ENCODE results near the gene ST7. TPM values are rescaled to one million over a fixed set of nuclear protein-coding genes. Genes with fewer than 3 reads are reported as not detected.

Gene ST7
- total and polyA plus RNA-seq, 2 of the 13 experiments (the other 11 are each of a cell fraction or from before 2014, with no cell fraction given) = 17.3 to 23.5 TPM

DNA sequence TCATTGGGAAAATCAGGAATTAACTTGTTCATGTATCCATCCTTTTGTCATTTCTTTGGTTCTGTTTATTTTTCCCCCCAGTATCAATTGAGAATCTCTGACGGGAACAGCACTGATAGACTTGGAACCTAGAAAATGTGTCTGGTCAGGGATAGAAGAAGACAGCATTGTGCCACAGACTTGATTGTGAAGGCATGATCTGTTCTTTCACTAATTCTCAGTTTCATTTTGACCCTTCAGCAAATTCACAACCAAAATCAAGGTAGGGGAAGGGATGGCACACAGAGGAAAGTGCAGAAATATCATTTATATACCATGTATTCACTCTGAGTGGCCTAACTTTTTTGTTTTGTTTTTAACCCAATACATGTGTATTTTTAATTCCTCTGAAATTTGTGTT lies 262.7 kb downstream of the ST7 start:
- no peaks in the 10 kb centered on the region for H3K27me3 ChIP-seq (ENCODE audit: control insufficient read depth in 1 of 2, insufficient read depth in 2 of 2, low read length in 2 of 2)
- H3K4me2 ChIP-seq (ENCODE audit: low read depth, low read length) = no peak overlapping the region
- H3K79me2 ChIP-seq (ENCODE audit: insufficient read depth, low read length) = no peaks in the 10 kb centered on the region
- no peak for DNase-seq (ENCODE audit: low spot score)
- H3K4me3 ChIP-seq (replicated peaks in 1 of 3; ENCODE audit: insufficient read depth in 1 of 3, low read depth in 2 of 3, low read length in 3 of 3) = no peak overlapping the region
- H3K9ac ChIP-seq (ENCODE audit: insufficient read depth, low read depth, low read length) = no peak overlapping the region
- H3K27ac ChIP-seq (ENCODE audit: extremely low read length, insufficient read depth, low read length) = no peak overlapping the region
- FAIRE-seq = no peak
- WGBS (ENCODE audit: low lambda C conversion rate) = 95% methylated on average over 1 of the region's 1 CpG
- ChIA-PET CTCF (ENCODE audit: low intra/inter-chr PET ratio, low total read pairs) (no interaction called here), POLR2A (no interaction called here)
- H3K9me3 ChIP-seq (ENCODE audit: low read length) = no peaks in the 10 kb centered on the region
- H3K4me1 ChIP-seq (ENCODE audit: insufficient read depth, low read length) = no peaks in the 10 kb centered on the region
- no peak for ATAC-seq
- TF ChIP-seq, protein P1, sequence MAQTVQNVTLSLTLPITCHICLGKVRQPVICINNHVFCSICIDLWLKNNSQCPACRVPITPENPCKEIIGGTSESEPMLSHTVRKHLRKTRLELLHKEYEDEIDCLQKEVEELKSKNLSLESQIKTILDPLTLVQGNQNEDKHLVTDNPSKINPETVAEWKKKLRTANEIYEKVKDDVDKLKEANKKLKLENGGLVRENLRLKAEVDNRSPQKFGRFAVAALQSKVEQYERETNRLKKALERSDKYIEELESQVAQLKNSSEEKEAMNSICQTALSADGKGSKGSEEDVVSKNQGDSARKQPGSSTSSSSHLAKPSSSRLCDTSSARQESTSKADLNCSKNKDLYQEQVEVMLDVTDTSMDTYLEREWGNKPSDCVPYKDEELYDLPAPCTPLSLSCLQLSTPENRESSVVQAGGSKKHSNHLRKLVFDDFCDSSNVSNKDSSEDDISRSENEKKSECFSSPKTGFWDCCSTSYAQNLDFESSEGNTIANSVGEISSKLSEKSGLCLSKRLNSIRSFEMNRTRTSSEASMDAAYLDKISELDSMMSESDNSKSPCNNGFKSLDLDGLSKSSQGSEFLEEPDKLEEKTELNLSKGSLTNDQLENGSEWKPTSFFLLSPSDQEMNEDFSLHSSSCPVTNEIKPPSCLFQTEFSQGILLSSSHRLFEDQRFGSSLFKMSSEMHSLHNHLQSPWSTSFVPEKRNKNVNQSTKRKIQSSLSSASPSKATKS (CRISPR knock-in tag; IDR thresholded peaks at IDR 0.05) = no peak
- TF ChIP-seq ZNF264 (CRISPR knock-in tag; IDR thresholded peaks at IDR 0.05) (no peak), ETV6 (CRISPR knock-in tag; conservative IDR thresholded peaks at IDR 0.05) (no peak), HNRNPH1 (optimal IDR thresholded peaks at IDR 0.05; ENCODE audit: low read depth, low read length) (no peak), ZNF451 (CRISPR knock-in tag; IDR thresholded peaks at IDR 0.05) (no peak)
- BruUV-seq (replicated peaks) = no TSS peak
- in situ Hi-C loops (cut with HindIII; ENCODE audit: extremely low pct_ligation_motif_present, low pct_unique_long_range_greater_than_20kb) (no loop called here), intact Hi-C loops (cut with micrococcal nuclease; ENCODE audit: unreplicated experiment) (no loop called here)
- H2AFZ ChIP-seq (ENCODE audit: low read length) = no peak overlapping the region
- peaks cover 2 to 6% of the 10 kb centered on the region in 2 experiments; a peak in 3 of 5 replicates for H3K36me3 ChIP-seq (replicated peaks in 1 of 2; ENCODE audit: control insufficient read depth in 1 of 2, insufficient read depth in 2 of 2, low read length in 2 of 2)
- H4K20me1 ChIP-seq (ENCODE audit: insufficient read depth, low read length) = no peaks in the 10 kb centered on the region

DNA sequence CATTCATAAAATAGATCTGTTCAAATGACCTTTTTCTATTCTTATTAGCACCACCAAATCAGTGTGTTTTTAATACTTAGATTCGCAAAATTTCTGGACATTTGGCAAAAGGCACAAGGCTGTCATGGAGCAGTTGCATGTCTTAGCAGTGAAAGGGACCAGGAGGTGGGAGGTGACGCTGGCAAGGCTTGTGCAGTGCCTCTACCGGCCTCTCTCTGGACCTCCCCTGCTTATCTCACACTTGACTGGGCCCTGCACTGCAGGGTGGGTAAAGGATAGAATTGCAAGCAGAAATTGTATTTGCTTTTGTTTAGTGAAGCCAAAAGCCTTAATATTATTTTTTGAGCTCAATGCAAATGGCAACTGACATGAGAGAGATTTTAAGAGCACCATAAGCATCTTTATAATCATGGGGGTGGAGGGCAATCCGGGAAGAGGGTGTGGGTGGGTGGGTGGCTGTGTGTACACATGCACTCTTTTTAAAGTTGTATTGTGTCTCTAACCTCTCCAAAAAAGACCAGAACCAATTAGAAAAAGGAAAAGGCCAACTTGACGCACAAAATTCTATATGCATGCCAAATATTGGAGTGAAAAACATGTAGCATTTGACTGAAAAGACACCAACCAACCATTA lies 263.3 kb downstream of the ST7 start:
- in situ Hi-C loops (cut with HindIII; ENCODE audit: extremely low pct_ligation_motif_present, low pct_unique_long_range_greater_than_20kb) (no loop called here), intact Hi-C loops (cut with micrococcal nuclease; ENCODE audit: unreplicated experiment) (no loop called here)
- no peak overlapping the region for H3K9ac ChIP-seq (ENCODE audit: insufficient read depth, low read depth, low read length)
- H3K4me3 ChIP-seq (replicated peaks in 1 of 3; ENCODE audit: insufficient read depth in 1 of 3, low read depth in 2 of 3, low read length in 3 of 3) = no peak overlapping the region
- no peaks in the 10 kb centered on the region for H3K79me2 ChIP-seq (ENCODE audit: insufficient read depth, low read length)
- H3K9me3 ChIP-seq (ENCODE audit: low read length) = no peaks in the 10 kb centered on the region
- FAIRE-seq = no peak
- no peak for ATAC-seq
- 97% methylated on average over 5 of the region's 5 CpGs for WGBS (ENCODE audit: low lambda C conversion rate)
- ChIA-PET POLR2A (no interaction called here), CTCF (ENCODE audit: low intra/inter-chr PET ratio, low total read pairs) (no interaction called here)
- no peaks in the 10 kb centered on the region for H4K20me1 ChIP-seq (ENCODE audit: insufficient read depth, low read length)
- BruUV-seq (replicated peaks) = no TSS peak
- DNase-seq (ENCODE audit: low spot score) = no peak
- H3K36me3 ChIP-seq (replicated peaks in 1 of 2; ENCODE audit: control insufficient read depth in 1 of 2, insufficient read depth in 2 of 2, low read length in 2 of 2) = peaks cover 2 to 6% of the 10 kb centered on the region in 2 experiments; a peak in 3 of 5 replicates
- H3K4me2 ChIP-seq (ENCODE audit: low read depth, low read length) = no peak overlapping the region
- no peaks in the 10 kb centered on the region for H3K27me3 ChIP-seq (ENCODE audit: control insufficient read depth in 1 of 2, insufficient read depth in 2 of 2, low read length in 2 of 2)
- no peak overlapping the region for H2AFZ ChIP-seq (ENCODE audit: low read length)
- TF ChIP-seq TCF7 (IDR thresholded peaks at IDR 0.05; ENCODE audit: low read depth) (no peak), ARID2 (CRISPR knock-in tag; IDR thresholded peaks at IDR 0.05; ENCODE audit: borderline replicate concordance) (no peak)
- no peak overlapping the region for H3K27ac ChIP-seq (ENCODE audit: extremely low read length, insufficient read depth, low read length)
- H3K4me1 ChIP-seq (ENCODE audit: insufficient read depth, low read length) = no peaks in the 10 kb centered on the region
